Measurements from ENCODE around the gene VENTX.

VENTX gene

DNA sequence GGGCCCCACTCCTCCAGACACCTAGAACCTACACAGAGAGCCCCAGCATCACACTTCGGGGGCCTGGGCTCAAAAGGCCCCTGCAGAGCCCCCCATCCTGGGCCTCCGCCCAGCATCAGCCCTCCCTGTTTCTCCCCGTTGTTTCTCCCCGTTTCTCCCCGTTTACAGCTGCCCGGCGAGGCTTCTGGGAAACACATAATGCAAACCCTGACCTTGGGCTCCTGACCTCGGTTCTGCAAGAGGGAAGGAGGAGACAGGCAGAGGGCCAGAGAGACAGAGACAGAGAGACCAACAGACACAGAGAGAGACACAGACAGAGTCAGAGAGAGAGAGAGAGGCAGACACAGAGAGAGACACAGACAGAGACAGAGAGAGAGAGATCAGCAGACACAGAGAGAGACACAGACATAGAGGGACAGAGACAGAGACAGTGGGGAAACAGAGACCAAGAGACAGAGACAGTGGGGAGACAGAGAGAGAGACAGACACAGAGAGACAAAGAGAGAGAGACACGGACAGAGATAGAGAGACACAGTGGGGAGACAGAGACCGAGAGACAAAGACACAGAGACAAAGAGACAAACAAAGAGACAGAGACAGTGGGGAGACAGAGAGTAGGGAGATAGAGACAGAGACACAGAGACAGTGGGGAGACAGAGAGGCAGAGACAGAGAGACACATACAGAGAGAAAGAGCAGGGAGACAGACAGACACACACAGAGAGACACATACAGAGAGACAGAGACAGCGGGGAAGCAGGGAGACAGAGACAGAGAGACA is 12.5 kb downstream of the VENTX start:
- TF ChIP-seq, protein P1, sequence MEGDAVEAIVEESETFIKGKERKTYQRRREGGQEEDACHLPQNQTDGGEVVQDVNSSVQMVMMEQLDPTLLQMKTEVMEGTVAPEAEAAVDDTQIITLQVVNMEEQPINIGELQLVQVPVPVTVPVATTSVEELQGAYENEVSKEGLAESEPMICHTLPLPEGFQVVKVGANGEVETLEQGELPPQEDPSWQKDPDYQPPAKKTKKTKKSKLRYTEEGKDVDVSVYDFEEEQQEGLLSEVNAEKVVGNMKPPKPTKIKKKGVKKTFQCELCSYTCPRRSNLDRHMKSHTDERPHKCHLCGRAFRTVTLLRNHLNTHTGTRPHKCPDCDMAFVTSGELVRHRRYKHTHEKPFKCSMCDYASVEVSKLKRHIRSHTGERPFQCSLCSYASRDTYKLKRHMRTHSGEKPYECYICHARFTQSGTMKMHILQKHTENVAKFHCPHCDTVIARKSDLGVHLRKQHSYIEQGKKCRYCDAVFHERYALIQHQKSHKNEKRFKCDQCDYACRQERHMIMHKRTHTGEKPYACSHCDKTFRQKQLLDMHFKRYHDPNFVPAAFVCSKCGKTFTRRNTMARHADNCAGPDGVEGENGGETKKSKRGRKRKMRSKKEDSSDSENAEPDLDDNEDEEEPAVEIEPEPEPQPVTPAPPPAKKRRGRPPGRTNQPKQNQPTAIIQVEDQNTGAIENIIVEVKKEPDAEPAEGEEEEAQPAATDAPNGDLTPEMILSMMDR (IDR thresholded peaks at IDR 0.05; ENCODE audit: low read depth, low read length), result no peak
- H3K4me3 ChIP-seq (replicated peaks in 1 of 2; ENCODE audit: low read depth in 2 of 2, low read length in 2 of 2), result no peak overlapping the region
- DNase-seq (ENCODE audit: low read depth in 2 of 2), result no peak

DNA sequence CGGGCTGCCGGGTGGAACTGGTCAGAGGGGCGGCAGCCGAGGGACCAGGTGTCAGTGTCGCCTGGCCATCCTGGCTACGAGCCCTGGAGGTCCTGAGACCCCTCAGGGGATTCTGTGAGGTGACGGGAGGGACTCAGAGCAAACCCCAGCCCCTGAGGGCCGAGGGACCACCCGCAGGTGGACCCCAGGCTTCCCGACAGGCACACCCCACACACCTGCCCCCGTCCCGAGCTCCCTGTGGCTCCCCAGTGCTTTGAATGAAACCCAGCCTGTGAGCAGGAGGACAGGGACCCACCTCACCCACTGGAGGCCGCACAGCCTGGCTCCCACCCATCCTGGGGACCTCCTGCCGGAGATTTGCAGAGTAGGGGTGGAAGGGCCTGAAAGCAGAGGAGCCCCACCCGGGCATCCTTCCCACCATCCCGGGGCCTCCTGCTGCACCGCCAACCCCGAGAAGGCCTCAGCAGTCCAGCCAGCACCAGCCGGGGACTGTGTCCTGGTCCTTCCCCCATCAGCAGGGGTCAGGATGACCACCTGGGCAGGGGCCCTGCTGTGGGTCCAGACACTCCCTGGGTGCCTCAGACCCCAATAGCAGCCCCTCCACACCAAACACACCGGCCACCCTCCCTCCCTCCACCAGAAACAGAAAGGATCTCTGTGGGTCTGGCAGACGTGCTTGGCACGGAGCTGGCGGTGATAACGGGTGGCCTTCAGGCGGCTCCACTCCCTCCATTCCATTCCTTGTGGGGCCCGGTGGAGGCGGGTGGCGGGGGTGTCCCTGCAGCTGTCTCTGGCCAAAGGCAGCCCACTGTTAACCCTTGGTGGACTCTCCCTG is 13.9 kb downstream of the VENTX start:
- no peak overlapping the region for H3K4me3 ChIP-seq (replicated peaks in 1 of 2; ENCODE audit: low read depth in 2 of 2, low read length in 2 of 2)
- DNase-seq (ENCODE audit: low read depth in 2 of 2), result peak in 1 of 2 donors; percentile 17
- TF ChIP-seq, protein P1 (IDR thresholded peaks at IDR 0.05; ENCODE audit: low read depth, low read length), result no peak

DNA sequence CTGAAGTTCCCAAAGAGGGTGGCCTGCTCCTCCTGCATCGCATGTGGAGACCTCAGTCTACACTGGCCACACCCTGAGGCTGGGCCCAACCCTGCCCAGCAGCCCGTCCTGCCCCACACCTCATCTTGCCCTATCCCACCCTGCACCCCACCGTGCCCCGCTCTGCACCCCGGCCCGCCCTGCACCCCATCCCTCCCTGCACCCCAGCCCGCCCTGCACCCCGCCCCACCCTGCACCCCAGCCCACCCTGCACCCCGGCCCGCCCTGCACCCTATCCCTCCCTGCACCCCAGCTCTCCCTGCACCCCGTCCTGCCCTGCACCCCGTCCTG is 14.5 kb downstream of the VENTX start:
- TF ChIP-seq, protein P1 (IDR thresholded peaks at IDR 0.05; ENCODE audit: low read depth, low read length), result no peak
- no peak for DNase-seq (ENCODE audit: low read depth in 2 of 2)

DNA sequence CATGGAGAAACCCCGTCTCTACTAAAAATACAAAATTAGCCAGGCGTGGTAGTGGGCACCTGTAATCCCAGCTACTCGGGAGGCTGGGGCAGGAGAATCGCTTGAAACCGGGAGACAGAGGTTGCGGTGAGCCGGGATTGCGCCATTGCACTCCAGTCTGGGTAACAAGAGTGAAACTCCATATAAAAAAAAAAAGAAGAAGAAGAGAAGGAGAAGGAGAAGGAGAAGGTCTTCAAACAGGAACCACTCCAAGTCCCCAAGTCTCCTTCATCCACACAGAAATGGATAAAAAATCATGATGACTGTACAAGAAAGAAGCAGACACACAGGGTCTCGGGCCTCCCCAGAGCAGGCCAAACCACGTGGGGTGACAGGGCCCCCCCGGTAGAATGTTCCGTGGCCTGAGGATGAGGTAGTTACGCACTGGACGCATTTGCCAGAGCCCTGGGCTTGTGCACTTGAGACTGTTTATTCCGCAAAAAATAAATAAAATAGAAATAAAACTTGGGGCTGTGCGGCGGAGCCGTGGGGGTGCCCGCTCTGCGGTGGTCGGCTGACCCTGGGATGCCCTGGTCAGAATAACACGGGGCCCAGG is 15.8 kb downstream of the VENTX start:
- H3K4me3 ChIP-seq (replicated peaks in 1 of 2; ENCODE audit: low read depth in 2 of 2, low read length in 2 of 2), result no peak overlapping the region
- no peak for DNase-seq (ENCODE audit: low read depth in 2 of 2)
- TF ChIP-seq, protein P1 (IDR thresholded peaks at IDR 0.05; ENCODE audit: low read depth, low read length), result no peak

More for the DNA sequence above, 14.5 kb downstream of the VENTX start:
- no peak overlapping the region for H3K4me3 ChIP-seq (replicated peaks in 1 of 2; ENCODE audit: low read depth in 2 of 2, low read length in 2 of 2)

DNA sequence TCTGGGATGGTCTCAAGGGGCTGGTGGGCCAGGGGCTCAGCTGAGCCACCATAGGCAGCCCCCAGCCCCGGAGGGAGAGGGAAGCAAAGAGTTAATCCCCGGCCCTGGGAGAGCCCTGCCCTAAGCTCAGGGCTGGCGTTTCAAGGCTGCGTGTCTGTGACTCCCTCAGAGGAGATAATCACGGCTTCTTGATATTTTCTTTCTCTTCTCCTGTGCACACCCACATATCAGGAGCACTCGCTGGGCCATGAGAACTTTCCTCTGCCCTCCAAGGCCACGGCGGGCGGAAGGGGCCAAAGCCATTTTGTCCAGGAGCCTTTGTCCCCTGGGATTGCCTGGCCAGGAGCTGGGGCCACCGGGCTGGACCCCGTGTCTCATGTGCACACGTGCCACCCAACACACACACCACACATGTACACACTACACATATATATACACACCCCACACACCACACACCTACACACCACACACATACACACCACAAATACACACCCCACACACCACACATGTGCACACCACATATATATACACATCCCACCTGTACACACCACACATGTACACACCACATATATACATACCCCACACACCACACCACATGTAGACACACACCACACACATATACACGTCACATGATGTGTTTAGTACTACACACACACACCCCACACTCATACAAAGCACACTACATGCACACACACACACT is 16.9 kb downstream of the VENTX start:
- DNase-seq (ENCODE audit: low read depth in 2 of 2), result no peak
- no peak overlapping the region for H3K4me3 ChIP-seq (replicated peaks in 1 of 2; ENCODE audit: low read depth in 2 of 2, low read length in 2 of 2)
- TF ChIP-seq, protein P1 (IDR thresholded peaks at IDR 0.05; ENCODE audit: low read depth, low read length), result no peak

DNA sequence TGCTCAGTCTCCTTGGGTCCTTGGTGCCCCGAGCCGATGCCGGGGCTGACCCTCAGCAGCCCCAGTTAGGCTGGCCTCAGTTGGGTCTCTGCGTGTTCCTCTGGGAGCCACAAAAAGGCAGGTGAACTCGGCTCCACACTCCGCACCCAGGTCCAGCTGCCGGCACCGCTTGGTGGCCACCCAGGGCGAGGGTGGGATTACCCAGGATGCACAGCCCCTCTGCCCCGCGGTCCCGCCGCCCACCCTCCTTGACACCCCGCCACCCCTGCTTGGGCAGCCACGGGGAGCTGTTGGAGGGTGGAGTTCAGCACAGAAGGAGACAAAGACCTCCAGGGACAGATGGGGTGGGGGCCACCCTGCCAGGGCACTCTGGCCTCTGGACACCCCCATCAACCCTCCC is 17.7 kb downstream of the VENTX start:
- TF ChIP-seq, protein P1 (IDR thresholded peaks at IDR 0.05; ENCODE audit: low read depth, low read length), result no peak
- H3K4me3 ChIP-seq (replicated peaks in 1 of 2; ENCODE audit: low read depth in 2 of 2, low read length in 2 of 2), result no peak overlapping the region
- no peak for DNase-seq (ENCODE audit: low read depth in 2 of 2)
